Measurements from ENCODE around the gene RFX3.

The RFX3 gene

GRCh38 chr9:3296536-3296935 lies 229.3 kb downstream of the RFX3 start:
- TF ChIP-seq CTCF (IDR thresholded peaks at IDR 0.05; ENCODE audit: borderline replicate concordance, insufficient read depth, low read depth, low read length) = no peak

DNA sequence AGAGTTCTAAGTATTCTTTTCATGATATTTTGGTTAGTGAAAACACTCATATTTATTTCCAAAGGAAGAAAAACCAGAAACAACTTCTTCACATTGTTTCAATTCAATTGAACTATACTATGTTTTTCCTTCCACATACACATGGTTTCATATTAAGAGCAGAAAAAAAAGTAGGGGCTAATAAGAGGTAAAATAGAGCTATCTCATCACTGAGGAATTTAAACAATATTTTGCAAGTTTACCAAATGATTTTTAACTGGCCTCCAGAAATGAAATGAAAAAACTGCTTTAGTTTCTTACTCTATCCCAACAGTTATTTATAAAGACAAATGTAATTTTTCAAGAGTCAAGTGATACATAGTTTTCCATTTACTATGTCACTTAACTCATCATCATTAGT lies 233.5 kb downstream of the RFX3 start:
- no peak for TF ChIP-seq CTCF (IDR thresholded peaks at IDR 0.05; ENCODE audit: borderline replicate concordance, insufficient read depth, low read depth, low read length)
- H3K4me3 ChIP-seq (ENCODE audit: low read depth, low read length) = no peak overlapping the region

More at GRCh38 chr9:3296536-3296935, 229.3 kb downstream of the RFX3 start:
- no peak overlapping the region for H3K4me3 ChIP-seq (ENCODE audit: low read depth, low read length)

DNA sequence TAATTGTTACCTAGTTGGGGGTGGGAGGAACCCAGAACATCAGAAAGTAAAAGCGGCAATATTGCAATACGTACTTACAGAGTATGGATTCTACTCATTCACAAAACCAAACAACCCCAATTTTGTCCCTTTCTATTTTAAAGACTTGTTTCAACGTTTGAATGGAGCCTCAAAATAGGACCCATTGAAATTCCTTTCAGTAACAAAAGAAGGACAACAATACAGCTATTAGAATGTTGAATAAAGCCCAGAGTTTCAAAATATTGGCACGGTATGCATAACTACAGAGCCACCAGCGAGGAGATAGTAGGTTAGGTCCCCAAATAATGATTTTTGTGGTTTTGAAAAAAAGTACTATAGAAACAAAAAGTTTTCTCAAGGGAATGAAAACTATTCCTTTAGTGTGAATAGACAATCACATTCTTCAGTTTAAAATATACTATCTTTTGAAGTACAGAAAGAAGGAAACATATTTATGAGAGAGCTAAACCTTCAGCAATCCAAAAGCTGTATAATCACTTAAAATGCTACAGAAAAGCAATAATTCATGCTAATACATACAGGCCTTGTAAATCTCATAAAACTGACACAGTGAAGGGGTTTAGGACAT lies 235.5 kb downstream of the RFX3 start:
- H3K4me3 ChIP-seq (ENCODE audit: low read depth, low read length) = no peak overlapping the region

GRCh38 chr9:3288686-3289085 lies 237.1 kb downstream of the RFX3 start:
- TF ChIP-seq CTCF (IDR thresholded peaks at IDR 0.05; ENCODE audit: borderline replicate concordance, insufficient read depth, low read depth, low read length) = no peak
- no peak overlapping the region for H3K4me3 ChIP-seq (ENCODE audit: low read depth, low read length)

More for the DNA sequence above, 235.5 kb downstream of the RFX3 start:
- TF ChIP-seq CTCF (IDR thresholded peaks at IDR 0.05; ENCODE audit: borderline replicate concordance, insufficient read depth, low read depth, low read length) = no peak

GRCh38 chr9:3285365-3286161 lies 240.2 kb downstream of the RFX3 start:
- no peak overlapping the region for H3K4me3 ChIP-seq (ENCODE audit: low read depth, low read length)
- no peak for TF ChIP-seq CTCF (IDR thresholded peaks at IDR 0.05; ENCODE audit: borderline replicate concordance, insufficient read depth, low read depth, low read length)

DNA sequence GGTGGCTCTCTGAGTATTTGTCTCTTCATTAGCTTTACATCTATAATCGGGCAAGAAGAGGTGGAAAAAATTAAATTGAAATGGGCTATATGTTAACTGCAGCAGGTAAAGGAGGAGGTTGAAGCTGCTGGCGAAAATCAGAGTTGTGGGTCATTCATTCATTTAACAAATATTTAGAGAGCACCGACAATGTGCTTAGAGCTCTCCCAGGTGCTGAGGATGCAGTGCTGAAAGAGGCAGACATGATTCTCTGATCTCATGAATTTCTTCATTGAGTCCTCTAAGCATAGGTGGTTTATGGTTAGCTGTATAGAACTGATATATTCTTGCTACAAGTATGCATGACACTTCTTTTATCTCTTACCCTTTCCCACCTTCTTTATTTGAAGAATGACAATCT lies 243.4 kb downstream of the RFX3 start:
- no peak overlapping the region for H3K4me3 ChIP-seq (ENCODE audit: low read depth, low read length)
- no peak for TF ChIP-seq CTCF (IDR thresholded peaks at IDR 0.05; ENCODE audit: borderline replicate concordance, insufficient read depth, low read depth, low read length)

DNA sequence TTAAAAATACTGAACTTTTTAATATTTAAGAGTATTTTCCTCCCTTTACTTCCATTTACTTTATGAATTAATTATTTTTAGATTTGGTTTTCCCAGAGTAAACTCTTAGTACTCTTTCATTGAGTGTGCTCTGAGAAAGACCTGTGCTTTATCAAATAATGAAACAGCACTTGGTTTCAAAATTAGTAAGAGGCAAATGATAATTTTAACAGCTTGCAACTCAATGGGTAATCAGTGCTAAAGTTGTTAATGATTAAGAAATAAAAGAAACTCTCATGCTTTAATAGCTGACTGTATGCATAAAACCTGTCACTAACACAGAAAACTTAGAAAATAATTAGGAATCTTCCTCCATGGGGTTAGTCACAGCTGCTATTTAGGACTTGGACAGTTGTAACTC lies 244.4 kb downstream of the RFX3 start:
- H3K4me3 ChIP-seq (ENCODE audit: low read depth, low read length) = no peak overlapping the region

More for the DNA sequence above, 244.4 kb downstream of the RFX3 start:
- TF ChIP-seq CTCF (IDR thresholded peaks at IDR 0.05; ENCODE audit: borderline replicate concordance, insufficient read depth, low read depth, low read length) = no peak

All from GM12875 (cell line).